Cardiac fibroblast (primary cell): Measurements from ENCODE around the gene COL24A1.

Experiments
- DNase-seq, 2 donors: peaks; one replicate each; pipeline versions ENCODE4 v3.0.0 to v3.0.0-alpha.2; 2010; ENCODE audit warnings: low read depth in 2 of 2
- H3K4me3 ChIP-seq, 2 donors: replicated peaks in 1 of 2; 1 replicate in 1 of 2; 2 replicates in 1 of 2; pipeline ENCODE4 v1.5.1; 2011; ENCODE audit warnings: low read depth in 2 of 2, low read length in 2 of 2, mild to moderate bottlenecking in 2 of 2, moderate library complexity in 1 of 2
- TF ChIP-seq, protein P1 (sequence below): IDR thresholded peaks from one replicate; pipeline ENCODE4 v1.5.1; 2011; ENCODE audit warnings: low read depth, mild to moderate bottlenecking, low read length, inconsistent platforms

Gene COL24A1

DNA sequence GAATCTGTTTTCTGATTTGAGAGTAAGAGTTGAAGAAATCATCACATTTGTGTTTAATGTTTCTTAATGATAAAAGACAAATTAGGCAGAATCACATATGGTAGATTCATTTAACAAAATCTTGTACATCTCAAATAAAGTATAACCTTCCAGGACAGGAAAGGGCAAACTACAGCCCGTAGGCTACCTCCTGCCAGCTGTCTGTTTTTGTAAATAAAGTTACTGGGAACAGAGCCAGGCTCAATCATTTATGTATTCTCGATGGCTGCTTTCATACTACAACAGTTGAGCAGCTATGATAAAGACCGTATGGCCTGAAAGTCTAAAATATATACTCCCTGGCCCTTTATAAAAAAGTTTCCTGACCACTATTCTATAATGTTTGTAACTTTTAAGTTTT is 204.1 kb downstream of the COL24A1 start:
- TF ChIP-seq, protein P1, sequence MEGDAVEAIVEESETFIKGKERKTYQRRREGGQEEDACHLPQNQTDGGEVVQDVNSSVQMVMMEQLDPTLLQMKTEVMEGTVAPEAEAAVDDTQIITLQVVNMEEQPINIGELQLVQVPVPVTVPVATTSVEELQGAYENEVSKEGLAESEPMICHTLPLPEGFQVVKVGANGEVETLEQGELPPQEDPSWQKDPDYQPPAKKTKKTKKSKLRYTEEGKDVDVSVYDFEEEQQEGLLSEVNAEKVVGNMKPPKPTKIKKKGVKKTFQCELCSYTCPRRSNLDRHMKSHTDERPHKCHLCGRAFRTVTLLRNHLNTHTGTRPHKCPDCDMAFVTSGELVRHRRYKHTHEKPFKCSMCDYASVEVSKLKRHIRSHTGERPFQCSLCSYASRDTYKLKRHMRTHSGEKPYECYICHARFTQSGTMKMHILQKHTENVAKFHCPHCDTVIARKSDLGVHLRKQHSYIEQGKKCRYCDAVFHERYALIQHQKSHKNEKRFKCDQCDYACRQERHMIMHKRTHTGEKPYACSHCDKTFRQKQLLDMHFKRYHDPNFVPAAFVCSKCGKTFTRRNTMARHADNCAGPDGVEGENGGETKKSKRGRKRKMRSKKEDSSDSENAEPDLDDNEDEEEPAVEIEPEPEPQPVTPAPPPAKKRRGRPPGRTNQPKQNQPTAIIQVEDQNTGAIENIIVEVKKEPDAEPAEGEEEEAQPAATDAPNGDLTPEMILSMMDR, result no peak
- DNase-seq, result no peak
- H3K4me3 ChIP-seq, result no peak overlapping the region

GRCh38 chr1:85947186-85947585 is 209.4 kb downstream of the COL24A1 start:
- H3K4me3 ChIP-seq, result no peak overlapping the region
- no peak for DNase-seq
- TF ChIP-seq, protein P1, result no peak

DNA sequence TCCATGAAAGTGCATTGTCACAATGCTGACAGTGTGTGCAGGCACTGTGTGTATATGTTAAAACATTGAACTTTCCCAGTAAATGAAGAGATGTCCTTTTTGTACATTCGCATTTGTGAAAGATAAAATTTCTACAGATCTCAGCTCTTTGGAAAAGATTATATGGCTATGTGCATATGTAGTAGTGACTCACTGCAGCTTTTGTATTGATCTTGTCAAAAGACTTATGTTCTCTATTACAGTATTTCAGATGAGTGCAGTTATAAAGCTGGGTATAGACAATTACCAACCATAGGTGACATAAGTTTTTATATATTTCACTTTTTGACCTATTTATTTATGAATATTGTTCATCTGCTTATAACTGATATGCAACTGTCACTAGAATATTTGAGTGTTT is 212.6 kb downstream of the COL24A1 start:
- no peak for DNase-seq
- H3K4me3 ChIP-seq, result no peak overlapping the region
- TF ChIP-seq, protein P1, result no peak

DNA sequence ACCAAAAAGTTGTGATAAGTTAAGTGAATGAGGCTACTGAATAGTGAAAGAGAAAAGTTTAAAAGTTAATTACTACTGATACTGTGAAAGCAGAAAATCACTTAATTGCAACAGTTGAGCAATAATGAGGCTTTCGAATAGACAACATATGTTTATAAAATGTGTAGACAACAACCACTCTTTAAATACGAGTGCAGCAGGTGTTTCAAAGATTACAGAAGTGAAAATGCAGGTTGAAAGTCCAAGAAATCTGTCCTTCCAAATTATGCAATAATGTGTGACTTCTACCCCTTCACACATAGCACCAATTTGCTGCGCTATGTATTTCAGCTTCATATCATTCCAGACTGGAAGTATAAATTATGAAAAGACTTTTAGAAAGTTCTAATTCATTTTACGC is 213.0 kb downstream of the COL24A1 start:
- TF ChIP-seq, protein P1, result no peak
- DNase-seq, result no peak

GRCh38 chr1:85940656-85941306 is 215.8 kb downstream of the COL24A1 start:
- H3K4me3 ChIP-seq, result no peak overlapping the region
- TF ChIP-seq, protein P1, result no peak

More for the DNA sequence above, 213.0 kb downstream of the COL24A1 start:
- no peak overlapping the region for H3K4me3 ChIP-seq

GRCh38 chr1:85938829-85939228 is 217.7 kb downstream of the COL24A1 start:
- no peak for DNase-seq
- H3K4me3 ChIP-seq, result no peak overlapping the region
- TF ChIP-seq, protein P1, result no peak

More at GRCh38 chr1:85940656-85941306, 215.8 kb downstream of the COL24A1 start:
- peak in 1 of 2 donors; percentile 1 for DNase-seq

DNA sequence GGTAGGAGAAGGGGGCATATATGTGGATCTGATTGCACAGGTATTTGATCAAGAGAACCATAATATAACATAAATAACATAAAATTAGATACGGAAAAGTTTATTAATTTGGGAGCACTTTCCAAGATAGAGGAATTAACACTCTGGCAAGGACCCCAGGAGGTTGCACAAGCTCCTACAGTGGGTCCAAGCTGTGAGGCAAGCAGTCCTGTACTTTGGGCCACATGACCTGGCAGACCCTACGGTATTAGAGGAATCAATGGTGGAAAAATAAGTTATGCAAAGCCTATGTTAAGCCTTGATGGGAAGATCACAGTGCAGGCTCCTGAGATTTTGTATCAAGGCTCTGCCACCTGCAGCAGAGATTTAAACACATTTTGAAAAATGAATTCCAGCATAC is 220.1 kb downstream of the COL24A1 start:
- TF ChIP-seq, protein P1, result no peak
- DNase-seq, result no peak
- H3K4me3 ChIP-seq, result no peak overlapping the region
